Fibroblast of skin of scalp (primary cell): ENCODE results near the gene PRDM2.

Experiments
- DNase-seq: peaks from one replicate; pipeline ENCODE4 v3.0.0-alpha.2; 2013

The PRDM2 gene

DNA sequence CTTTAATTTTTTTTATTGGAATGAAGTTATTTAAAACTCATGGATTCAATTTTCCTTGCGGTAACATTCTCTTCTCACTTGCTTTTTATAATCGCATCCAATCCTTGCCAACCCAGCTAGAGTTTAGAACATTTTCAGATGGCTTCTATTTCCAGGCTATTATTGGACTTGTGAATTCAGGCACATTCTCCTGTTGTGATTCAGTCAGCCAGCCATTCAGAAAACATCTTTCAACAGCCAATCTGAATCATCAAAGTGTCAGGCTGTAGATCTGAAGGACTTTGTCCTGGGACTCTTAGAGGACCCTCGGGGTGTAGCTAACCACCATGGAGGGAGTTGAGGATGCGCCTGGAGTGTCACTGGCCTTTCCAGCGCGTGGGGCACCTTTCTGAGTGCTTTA, 92.4 kb downstream of the PRDM2 start:
- DNase-seq, result peak; percentile 88

DNA sequence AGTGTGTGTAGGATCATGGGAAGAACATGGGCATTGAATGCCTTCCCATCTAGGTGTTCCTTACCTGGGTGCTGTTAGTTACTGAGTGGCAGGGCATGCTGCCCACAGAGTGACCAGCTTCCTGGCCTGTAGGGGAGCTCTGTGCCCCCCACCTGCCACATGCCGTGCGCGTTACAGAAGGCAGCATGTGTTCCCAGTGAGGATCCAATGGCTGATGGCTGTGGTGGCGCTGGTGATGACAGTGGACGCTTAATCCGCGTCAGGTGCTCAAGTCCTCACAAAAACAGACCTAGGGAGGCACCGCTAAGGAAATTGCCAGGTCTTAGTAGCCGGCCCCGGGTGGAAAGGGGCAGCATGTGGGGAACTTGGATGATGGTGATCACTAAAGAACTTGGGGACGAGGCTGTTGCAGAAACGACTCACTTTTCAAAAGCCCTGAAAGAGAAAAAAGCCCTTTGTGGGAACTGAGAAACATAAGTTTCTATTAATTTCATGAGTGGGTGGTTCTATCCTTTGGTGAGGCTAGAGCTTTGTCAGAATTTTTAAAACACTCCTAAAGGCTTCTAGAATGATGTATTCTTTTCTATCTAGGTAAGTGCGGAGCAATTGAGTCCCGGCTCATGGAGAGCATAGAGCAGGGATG, 93.2 kb downstream of the PRDM2 start:
- DNase-seq, result no peak

DNA sequence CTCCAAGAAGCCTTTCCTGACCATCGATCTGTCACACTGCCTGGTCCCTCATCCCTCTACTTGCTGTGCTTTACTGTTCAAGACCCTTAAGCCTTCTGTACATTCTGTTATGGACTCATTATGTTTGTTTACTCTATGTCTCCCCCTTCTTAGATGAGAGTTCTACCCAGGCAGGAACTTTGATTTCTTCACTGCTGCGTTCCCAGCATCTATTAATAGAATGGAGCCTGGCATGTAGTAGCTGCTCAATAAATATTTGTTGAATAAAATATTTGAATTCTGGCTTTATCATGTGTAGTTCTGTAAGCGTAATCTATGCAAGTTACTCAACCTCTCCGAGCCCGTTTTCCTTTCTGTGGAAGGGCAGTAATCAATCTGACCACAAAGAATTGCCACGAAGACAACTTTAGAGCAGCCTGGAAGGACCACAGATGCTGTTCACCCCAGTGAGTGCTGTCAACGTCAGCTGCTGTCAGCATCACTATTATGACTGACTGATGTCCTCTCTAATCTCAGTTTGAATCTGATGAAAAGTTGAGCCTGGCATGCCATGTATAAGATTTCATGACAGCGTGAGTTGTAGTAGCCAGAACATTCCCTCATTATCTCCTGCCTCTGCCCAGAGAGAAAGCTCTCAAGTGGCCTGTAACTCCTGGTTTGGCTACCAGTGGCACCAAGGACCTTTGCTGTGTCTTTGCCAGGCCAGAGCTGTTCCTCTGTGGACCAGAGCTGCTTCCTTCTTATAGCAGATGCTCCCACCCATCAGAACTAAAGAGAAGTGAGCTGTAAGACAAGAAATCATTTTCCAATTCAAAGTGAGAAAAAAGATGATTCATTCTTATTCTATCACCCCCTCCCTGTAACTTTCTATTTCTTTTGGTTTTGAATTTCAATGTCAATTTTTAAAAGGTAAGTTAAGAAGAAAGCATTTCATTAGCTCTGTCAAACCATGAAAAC, 94.5 kb downstream of the PRDM2 start:
- DNase-seq, result no peak

DNA sequence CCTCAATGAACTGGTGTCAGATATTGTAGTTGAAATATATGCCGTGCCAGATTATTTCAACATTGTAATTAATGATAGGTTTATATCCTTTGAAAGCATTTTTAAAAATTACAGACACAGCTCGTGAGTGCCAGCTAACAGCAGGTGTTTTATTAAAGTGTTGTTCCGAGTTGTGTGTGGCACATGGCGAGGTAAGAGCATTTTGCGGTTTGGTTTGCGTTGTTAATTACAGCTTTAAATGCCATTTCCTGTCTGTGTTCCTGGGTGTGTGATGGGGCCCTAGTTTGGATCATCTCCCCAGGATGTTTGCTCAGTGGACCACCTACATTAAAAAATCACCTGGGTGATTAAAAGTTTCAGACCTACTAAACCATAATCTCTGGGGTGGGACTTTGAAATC, 97.4 kb downstream of the PRDM2 start:
- DNase-seq, result no peak

DNA sequence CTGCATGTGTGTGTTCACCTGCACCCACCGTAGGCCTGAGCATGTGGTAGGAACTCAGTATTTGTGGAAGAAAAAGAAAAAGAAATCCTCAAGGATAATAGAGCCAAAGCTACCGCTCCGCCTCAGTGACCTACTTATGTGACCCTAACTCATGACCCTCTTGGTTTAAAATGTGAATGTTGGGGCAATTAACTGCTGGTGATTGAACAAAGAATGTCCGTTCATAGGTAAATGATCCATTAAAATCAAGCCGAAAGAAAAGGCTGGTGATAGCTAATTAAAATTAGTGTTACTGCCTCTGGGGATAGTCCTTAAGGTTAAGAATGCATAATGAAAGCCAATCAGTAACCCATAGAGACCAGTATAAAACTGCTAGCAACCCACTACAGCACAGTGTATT, 98.1 kb downstream of the PRDM2 start:
- no peak for DNase-seq

DNA sequence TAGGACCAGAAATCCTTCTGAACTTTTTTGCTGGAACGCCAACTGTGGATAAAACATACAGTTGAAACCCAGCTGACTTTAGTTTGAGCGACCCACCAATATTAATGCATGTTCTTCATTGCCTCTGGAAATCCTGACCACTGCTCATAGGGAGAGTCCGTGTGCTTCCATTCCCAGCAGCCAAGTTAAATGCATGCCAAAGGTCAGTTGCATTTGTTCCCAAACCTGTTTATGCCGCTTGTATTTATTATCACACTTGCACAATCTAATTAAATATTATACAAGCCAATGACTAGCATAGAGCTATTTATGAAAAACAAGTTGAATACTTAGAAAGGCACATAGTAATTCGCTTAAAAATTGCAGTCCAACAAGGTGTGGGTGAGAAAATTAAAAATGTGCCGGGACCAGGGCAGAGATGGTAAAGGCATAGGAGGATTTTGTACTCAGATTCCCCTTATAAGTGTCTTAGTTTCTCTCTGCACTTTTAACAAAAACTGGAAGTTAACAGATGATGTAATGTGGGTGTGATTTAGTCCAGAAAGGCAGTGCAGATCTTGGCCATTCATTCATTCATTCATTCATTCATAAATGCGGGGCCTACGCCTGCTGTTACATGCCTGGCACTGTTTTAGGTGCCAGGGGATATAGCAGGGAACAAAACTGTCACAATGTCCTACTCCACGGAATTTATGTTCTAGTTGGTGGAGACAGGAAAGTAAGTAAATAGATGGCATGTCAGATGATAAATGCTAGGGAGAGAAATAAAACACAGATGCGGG, 99.7 kb downstream of the PRDM2 start:
- no peak for DNase-seq

DNA sequence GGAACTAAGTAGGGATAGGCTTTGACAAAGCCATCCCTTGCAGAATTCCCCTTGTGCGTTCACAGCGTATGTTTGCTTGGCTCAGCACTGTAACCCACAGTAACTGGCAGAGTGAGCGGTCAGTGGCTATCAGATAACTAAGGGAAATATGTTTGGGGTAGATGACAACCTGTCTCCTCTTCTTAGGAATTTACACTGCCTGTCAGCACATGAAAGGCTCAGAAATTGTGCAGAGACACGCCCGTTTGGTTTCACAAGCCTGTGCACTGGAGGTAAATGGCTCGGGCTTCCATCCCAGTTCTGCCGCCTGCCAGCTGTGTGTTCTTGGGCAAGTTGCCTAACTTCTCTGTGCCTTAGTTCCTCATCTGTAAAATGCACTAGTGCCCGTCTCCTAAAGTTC, 101.2 kb downstream of the PRDM2 start:
- no peak for DNase-seq

DNA sequence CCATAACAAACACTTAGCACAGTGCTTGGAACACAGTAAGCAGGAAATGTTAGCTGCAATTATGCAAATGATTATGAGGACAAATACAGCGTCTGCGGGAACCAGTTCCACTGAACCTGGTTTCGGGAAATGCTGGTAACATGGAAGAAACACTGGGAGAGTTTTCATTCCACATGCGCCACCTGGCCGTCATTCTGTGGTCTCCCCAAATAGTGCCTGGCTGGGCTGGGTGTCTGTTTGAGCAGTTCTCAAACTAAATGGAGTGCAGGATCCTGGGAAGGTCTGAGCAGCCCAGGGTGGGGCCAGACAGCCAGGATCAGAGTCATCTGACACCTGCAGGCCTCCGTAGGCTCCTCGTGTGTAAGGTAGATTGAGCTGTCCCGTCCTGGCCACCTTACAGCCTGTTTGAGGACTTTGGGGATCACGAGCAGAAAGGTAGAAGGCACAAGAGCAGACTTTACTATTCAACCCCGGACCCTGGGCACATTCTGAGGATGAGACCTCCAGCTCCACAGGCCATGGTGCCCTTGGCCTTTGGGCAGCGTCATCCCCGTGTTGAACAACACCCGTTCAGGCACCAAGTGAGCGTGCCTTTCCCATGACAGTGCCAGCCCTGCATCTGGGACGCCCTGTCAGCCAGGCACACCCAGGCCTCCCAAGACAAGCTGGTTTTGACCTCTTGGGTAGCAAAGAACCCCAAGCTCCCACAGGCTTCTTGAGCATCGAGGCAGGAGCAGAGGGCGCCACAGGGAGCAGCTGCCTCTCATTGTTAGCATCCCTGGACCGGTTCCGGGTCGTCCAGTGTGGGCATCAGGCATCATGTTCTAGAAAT, 101.9 kb downstream of the PRDM2 start:
- DNase-seq, result no peak

DNA sequence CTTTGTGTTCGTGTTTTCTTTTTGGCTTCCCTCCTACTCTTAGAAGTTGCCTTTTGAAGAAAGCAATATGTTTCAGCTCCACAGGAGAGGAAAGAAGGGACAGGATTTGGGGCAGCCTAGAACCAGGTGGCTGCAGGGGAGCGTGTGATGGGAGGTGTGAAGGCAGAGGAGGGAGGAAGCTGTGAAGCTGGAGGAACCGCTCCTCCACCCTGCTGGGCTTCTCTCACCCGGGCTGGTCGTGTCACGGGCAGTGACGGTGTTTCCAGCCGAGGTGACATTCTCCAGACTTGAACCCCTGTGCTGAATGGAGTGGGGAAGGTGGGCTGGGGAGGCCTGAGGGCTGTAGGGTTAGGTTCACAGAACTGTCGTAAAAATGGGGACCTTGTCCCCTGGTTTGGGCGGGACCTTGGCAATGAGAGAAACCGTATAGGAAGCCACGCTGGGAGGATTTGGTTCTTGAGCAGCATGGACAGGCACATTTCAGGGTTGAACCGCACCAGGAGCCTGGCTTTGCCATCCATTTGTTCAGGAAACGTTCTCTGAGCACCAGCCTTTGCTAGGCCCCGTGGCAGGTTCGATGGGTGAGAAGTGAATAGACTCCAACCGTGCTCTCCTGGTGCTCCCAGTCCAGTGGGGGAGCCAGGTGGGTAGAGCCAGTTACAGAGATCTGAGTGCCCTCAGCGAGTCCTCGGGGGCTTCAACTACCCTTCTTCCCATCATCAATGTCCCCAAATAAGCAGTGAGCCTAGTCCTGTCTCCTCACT, 103.0 kb downstream of the PRDM2 start:
- DNase-seq, result no peak

DNA sequence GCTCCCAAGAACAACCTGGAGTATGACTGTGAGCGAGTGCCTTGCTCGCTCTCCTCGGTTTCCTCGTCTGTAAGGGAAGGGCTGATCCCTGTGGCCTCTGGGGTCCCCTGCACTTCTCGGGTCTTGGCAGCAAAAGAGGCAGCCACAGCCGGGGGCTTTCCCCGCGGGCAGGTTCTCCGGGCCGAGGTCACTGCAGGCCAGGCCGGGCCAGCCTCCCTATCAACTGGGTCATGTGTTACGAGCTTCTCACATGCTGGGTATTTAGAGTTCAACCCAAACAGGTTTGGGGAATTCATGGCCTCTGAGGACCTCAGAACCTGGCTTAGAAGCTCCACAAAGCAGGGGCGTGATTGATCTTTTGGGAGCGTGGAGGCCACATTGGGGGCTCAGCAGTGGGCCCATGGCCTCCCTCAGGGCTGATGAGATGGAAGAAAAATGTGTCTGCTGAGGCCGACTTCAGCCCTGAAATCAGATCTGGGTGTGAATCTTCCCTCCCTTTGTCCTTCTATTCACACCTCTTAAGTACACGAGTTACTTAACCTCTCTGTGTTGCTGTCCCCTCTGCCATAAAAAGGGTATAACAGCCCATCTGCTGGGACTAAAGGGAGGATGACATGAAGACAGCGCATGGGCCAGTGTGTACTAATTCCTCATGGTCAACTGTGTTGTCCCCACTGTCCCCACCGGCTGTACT, 103.7 kb downstream of the PRDM2 start:
- DNase-seq, result no peak

DNA sequence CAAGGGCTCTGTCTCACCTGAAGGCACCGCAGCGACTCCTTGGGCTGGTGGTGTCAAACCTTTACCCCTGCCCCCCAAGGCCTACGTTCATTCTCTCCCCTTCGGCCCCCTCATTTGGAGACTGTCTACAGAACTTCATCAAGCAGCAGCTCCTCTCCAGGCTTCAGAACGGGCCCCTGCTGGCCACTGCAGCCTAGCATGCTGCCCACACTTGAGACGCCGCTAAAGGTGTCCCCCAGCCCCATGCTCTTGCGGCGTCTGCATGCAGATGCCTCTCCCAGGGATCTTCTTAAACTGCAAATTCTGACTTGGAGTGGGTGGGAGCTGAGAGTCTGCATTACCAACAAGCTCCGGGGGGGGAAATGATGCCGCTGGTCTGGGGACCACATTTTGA, 104.2 kb downstream of the PRDM2 start:
- DNase-seq, result no peak

DNA sequence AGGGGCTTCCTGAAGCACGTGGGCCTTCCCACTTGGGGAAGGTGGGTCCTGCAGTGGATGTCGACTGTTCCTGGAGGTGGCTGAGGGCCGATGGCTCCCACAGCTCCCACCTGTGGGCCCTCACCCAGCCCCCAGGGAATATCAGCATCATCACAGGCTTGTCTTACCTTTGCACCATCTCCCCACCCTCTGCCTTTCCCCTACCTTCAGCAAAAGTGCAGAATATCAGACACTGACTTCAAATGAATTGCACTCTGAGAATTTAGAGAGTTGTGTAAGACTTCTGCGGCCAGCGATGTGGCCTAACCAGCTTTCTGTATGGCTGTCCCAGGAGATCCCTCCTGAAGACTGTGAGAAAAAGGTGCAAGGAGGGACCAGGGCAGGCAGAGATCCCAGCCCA, 105.4 kb downstream of the PRDM2 start:
- no peak for DNase-seq

DNA sequence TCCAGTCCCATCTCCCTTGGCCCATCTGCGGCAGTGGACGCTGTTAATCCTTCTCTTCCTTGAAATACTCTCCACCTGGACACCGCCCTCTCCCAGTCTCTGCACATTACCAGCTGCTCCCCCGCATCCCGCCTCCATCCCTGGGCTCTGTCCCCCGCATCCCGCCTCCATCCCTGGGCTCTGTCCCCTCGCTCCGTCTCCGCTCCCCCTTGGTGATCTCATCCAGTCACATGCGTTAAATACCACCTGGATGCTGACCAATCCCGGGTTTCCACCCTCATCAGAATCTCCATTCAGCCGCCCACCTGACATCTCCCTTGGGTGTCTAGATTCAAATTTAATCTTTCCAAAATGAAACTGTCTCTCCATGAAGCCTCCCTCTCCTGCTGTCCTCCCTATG, 106.1 kb downstream of the PRDM2 start:
- no peak for DNase-seq

DNA sequence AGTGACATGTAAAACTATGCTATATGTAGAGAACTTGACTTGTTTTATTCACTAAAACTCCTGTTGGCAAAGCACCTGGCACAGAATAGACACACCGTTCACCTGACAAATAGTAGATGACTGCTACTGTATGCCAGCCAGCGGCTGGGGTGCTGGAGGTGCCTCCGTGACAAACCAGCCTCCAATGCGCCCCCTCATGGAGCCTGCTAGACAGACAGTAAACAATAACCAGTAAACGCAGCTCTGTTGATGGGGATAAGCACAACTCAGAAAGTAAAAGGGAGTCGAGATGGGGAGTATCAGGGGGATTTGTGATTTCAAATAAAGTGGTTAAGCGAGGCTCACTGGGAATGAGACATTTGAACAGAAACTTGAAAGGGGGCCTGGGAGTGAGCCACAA, 107.2 kb downstream of the PRDM2 start:
- DNase-seq, result peak; percentile 34

DNA sequence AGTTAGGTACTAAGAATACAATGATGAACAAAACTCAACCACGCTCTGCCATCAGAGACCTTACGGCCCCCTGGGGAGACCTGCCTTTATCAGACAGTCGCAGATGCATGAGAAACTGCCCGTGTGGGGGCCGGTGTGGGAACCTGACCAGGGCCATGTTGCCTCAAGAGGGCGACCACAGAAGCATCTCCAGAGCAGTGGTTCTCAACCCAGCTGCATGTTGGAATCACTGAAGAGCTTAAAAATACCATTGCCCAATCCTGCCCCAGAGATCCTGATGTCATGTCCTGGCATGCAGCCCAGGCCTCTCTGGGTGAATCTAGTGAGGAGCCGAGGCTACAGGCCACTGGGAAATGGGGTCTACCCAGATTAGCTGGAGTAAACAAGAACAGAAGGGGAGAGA, 108.7 kb downstream of the PRDM2 start:
- DNase-seq, result peak; percentile 63

DNA sequence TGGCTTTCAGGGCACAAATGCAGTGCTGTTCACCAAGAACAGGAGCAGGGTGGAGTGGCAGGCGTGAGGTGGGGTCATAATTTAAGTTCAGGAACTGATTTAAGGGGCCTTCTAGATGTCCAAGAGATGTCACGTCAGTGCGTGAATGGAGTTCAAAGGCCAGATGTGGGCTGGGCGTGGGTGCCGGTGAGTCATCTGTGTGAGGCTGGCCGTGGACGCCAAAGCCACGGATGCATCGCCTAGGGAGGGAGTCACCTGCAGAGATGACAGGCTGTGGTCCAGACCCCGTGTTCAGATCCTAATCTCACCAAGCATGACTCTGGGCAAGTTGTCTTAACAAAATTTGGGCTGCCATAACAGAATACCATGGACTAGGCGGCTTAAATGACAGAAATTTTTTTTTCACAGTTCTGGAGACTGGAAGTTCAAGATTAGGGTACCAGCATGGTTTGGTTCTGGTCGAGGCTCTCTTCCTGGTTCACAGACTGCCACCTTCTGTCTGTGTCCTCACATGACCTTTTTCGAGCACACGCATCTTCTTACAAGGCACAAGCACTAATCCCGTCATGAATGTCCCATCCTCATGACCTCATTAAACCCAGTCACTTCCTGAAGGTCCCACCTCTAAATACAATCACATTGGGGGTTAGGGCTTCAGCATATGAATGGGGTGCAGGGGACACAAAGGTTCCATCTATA, 109.6 kb downstream of the PRDM2 start:
- no peak for DNase-seq

DNA sequence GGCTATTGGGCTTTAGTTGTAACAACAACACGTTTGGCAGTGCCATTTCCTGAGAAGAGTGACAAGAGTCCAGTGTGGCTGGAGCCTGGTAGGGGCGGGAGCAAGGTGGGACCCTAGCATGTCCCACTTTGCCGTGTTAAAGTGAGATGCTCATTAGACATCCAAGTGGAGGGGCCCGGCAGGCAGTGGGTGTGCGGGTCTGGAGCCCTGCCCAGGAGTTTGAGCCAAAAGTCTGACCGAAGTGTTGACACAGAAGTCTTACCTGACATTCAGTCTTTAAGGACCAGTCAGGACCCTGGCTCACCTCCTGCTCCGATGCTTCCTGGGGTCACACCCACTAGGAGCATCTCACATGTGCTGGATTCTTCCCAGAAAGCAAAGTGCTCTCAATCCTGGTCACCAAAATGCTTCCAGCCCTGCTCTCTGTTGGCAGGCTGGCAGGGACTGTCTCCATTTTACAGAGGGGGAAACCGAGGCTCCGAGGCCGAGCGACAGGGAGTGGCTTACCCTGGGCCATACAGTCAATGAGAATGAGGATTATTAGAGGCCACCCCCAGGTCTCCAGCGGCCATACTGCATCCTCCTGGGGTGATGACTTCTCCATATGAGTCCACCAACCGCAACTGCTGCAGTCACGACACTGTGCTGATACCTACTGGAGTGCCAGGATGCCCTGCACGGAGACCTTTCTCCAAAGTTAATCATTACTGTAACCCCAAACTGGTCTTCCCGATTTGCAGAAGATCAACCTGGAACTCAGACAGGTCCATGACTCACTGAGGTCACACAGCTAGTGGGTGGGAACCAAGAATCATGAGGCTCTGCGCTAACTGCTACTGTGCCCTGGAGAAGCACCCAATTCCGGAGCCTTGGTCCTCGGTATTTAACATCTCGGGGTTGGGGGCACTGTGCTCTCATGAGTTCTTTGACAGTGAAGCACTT, 112.7 kb downstream of the PRDM2 start:
- DNase-seq, result no peak

DNA sequence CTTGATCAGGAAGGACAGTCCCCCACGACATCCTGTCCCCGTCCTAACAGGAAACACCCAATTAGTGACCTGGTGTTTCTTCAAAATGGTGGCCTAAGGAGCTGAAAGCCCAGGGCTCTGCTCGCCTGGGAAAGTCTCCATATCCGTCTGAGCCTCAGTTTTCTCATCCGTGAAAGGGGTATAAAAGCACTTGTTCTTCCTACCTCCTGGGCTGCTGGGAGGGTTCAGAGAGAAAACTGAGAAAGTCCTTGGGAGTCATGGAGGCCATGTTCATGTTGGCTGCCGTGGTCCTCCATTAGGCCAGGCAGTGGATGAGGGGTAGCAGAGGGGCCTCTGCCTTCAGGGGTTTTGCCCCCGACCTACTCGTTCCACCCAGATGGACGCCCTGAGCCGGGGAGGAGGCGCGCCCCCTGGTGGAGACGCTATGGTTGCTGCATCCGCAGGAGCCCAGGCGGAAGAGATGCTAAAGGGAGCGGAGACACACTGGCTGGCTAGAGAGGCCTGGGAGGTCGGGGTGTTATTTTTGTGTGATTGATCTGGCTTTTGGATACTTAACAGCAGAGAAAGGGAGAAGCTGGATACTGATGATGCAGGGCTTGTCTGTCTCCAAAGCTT, 113.5 kb downstream of the PRDM2 start:
- DNase-seq, result peak; percentile 44

DNA sequence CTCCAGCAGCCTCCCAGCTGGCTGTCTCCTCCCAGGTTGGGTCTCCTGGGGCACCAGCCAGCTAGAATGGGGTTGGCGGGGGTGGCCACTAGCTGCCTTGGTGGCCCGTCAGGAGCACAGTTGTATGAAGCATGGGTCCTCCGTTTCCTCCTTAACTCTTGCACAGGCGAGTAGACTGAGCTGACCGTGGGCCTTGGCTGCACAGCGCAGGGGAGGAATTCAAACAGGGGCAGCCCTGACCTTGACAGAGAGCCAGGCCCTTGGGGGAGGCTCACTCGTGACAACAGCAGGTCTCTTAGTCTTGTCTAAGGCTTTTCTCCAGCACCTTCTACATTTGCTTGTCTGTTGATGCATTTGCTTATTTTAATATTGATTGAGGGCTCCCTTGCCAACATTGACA, 114.1 kb downstream of the PRDM2 start:
- no peak for DNase-seq
